HG03025 (cell line): ENCODE measurements around the gene SETBP1.
A peak's percentile ranks its signal among the peaks of the same experiment; 100 is the strongest.

Experiments used
- ATAC-seq: cut with Tn5 transposase; IDR thresholded peaks from one replicate; pipeline ENCODE4 v1.9.1; 2021; ENCODE audit warnings: mild to moderate bottlenecking, moderate library complexity; ENCODE audit not compliant: unreplicated experiment, low FRiP score

Gene SETBP1

DNA sequence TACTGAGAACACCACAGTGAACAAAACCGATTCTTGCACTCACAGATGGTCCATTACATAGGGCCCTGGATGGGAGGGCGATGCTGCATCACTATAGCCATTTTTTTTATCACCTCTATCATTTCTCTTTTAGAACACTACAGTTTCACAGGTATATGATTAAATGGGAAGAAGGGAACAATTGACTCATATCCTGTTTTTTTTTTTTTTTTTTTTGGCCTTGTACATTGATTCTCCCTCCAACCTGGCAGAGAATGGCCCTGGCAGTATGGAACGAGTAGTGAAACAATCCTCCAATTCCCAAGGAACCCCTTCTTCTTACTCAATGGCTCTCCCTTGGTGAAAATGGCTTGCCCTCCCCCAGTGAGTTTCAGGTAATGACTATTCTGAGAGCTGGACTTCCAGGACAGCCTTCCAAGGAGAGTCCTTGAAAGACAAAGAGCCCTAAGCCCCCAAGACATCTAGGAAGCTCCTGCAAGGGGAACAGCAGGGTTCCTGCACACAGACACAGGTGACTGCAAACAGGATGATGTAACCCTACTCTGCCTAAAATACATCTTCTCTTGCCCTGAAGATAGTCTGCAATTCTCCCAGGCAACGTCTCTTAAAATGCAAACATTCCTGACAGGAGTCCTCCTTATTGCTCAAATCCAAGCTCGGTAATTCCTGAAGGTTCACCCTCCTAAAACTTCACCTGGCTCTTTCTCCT, 405.4 kb downstream of the SETBP1 start:
- no peak for ATAC-seq

- no peak for ATAC-seq
These were observed 406.1 kb downstream of the SETBP1 start for GRCh38 chr18:45086777-45087176.

DNA sequence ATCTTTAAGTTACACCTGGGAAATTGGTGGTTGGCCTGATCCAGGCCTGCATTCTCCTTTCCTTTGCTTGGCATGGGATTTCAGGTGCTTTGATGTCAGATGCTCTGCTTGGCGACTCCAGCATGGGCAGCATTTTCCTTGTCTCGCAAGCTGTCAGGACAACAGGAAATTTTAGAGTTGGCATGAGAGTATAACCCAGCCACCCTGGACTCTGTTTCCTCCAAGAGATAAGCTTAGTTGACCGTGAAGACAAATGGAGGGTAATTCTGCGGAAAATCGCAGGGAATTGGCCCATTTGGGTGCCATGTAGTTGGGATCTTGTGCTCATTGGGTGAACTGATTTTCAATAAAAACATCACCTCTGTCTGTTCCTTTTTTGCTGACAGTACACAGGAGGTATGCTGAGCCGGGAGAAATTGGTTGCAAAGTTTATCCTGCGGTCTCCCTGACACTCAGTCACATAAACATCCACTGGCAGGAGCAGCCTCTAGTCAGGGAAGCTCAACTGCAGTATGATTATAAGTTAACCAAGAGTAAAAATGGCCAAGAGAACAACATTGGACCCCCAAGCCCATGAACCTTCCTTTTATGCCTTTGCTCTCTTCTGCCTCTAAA, 409.9 kb downstream of the SETBP1 start:
- ATAC-seq: no peak

- ATAC-seq: no peak
These were observed 419.8 kb downstream of the SETBP1 start for GRCh38 chr18:45100321-45101105.

DNA sequence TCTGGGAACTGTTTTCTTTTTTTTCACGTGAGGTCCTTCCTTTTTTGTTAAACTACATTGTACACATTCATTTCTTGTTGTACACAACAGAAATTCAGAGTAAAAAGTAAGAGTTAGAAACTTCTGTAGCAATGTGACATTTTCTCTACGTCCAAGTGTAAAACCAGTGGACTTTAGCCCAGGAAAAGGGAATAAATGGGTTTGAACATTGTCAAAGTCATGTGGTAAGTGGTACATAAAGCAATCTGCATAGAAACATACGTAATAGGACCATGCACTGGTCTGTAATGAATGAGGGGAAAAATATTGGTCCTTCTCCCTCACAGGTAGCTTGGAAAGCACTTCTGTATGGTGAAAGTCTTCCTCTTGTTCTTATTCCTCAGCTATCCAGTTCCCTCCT, 421.4 kb downstream of the SETBP1 start:
- no peak for ATAC-seq

DNA sequence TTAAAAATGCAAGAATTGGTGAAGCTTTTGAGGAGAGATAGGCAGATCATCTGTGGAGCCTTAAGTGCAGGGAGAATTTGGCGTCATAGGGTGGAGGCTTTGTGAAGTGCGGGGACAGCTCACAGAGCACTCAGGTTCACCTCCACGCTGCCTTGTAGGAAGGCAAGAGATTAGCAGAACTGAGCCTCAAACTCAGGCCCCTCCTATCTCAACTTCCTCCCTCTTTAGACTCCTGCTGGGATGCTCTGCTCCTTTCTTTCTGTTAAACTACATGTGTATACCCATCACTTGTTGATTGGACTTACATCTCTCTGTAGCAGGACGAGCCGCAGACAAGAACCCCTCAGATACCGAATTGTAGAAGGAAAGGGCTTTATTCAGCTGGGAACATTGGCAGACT, 422.2 kb downstream of the SETBP1 start:
- no peak for ATAC-seq

DNA sequence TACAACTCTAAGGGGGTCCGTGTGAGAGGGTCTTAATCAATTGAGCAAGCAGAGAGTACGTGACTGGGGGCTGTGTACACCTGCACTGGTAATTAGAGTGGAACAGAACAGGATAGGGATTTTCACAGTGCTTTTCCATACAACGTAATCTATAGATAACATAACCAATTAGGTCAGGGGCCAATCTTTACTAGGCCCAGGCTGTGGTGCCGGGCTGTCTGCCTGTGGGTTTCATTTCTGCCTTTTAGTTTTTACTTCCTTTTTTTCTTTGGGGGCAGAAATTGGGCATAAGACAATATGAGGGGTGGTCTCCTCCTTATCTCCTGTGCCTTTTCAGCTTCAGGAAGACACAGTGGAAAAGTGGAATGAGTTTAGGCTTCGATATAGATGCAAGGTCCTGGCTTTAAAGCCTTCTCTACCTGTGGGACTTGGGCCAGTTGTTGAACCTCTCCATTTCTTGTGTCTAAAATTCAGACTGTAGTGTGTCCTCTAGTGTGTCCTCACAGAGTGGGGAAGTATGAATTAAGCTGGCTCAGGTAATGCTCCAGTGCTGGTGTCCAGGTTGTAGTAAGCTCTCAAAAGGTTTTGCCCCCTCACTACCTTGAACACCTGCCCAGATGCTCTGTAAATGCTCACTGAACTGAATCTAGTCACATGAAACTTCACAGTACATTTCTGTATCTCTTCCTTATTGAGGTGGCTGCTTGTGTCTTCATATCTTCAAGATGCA, 422.8 kb downstream of the SETBP1 start:
- peak; percentile 55 for ATAC-seq

GRCh38 chr18:45104049-45104395, 423.3 kb downstream of the SETBP1 start:
- peak; percentile 19 for ATAC-seq

DNA sequence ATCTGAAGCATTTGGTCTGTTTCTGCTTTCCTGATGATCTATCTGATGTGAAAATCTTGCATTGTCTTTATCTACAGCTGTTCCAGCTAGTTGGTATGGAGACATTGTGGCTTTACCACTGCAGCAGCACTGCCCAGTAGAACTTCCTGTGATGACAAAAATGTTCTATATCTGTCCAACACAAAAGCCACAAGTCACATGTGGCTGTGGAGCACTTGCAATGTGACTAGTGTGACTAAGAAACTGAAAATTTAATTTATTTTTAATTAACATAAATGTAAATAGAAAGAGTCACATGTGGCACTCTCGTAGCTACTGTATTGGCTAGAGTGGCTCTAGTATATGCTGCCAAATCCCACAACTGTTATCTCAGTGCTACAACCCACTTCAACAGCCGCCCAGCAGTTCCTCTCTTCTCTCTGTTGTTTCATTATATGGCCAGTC, 425.7 kb downstream of the SETBP1 start:
- ATAC-seq: peak; percentile 88

GRCh38 chr18:45107425-45107824, 426.7 kb downstream of the SETBP1 start:
- no peak for ATAC-seq

DNA sequence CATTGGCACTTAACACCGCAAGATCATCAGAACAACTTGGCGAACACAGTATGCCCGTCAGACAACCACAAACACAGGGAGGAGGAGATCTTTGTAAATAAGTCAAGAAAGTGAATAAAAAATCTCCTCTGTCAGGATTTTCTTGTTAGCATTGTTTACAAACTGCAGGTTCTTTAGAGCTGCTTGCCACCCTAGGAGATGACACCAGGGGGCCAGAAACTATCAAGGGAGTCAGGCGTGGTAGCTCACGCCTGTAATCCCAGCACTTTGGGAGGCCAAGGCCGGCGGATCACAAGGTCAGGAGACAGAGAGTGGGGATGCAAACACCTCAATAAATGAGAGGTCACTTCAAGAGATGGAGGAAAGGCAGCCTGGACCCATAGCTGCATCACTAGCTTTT, 428.1 kb downstream of the SETBP1 start:
- ATAC-seq: no peak

DNA sequence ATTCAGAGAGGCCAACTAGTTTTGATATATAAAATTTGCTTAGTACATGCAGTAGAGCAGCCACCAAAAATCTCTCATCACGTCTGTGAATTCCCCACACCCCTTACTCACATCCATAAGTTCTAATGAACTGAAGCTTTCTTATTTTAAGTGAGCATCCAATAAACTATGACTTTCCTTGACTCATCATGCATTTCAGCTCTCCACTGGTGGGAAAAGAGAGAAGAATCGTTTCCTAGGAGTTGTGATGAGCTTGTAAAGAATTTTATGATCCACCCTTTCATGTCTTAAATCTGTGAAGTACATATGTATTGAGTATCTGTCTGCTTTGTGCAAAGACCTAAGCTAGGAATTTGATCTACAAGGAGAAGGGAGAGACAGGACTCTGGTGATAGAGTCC, 428.6 kb downstream of the SETBP1 start:
- ATAC-seq: no peak

DNA sequence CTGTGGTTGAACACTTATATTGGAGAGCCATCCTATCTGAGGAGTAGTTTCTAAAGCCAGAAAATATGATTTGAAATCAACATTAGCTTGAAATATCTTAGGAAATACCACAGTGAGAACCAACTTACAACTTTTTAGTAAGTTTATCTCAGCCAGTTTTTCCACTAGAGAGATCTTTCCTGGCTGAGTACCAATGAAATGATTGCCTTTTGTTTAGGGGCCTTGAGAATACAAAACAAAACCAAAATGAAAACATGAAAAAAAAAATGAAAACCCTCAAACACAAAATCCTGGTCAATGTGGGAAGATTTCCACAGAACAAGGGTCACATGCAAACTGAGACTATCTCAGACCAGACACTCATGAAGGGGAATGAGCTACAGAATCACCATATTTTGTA, 429.0 kb downstream of the SETBP1 start:
- ATAC-seq: no peak

DNA sequence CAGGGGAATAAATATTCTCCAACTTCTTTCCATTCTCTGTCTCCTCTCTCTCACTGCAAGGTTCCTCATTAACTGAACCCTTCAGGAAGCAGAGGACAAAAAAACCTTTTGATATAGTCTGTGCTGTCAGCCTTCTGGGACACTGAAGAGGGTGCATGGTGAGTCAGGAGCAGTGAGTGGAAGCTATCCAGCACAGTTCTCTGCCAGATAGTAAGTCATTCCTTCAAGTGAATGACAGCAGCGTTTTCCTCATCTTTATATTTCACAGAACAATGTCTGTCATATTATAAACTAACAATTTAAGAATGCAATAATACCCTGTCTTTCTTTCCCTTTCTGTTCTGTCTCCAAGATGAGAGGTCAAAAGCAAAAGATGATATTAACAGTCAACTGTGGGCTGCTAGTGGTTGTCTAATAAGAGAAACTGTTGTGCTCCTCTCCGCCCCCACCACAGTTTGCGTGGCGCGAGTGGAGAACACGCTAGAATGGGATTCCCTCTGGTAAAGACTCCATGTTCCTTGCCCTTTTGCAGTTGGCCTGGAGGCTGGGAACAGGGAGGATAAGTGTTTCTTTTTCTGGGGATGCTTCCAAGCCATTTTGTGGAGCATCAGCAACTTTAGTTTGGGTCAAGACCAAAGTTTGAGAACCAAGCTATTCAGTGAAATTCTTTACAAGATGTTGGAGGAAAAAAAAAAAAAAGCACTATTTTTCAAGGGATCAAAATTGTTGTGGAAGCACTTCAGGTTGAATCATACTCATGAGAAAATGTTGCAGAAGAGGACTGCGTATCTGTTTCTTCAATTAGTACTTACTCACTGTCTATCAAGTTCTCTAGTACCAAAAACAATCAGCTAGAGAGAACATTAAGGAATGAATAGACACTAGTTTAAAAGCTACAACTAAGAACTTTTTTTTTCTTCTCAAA, 430.2 kb downstream of the SETBP1 start:
- no peak for ATAC-seq

- ATAC-seq: no peak
These were observed 430.8 kb downstream of the SETBP1 start for GRCh38 chr18:45111502-45111848.

- ATAC-seq: no peak
These were observed 432.0 kb downstream of the SETBP1 start for GRCh38 chr18:45112682-45113081.

GRCh38 chr18:45116116-45116515, 435.4 kb downstream of the SETBP1 start:
- ATAC-seq: no peak
